Liver (tissue), 3 donors: ENCODE measurements around the gene MLLT3.

Experiments used
- EGR1 ChIP-seq, 2 donors: IDR thresholded peaks; 2 replicates each; pipeline ENCODE4 v1.6.1; 2016 to 2018; ENCODE audit warnings: antibody characterized with exemption in 2 of 2, low read depth in 2 of 2
- FOXA1 ChIP-seq: IDR thresholded peaks from 2 replicates; pipeline ENCODE4 v1.6.1; 2016; ENCODE audit warnings: antibody characterized with exemption
- FOXA2 ChIP-seq: IDR thresholded peaks from 2 replicates; pipeline ENCODE4 v1.6.1; 2016; ENCODE audit warnings: antibody characterized with exemption
- HNF4G ChIP-seq: IDR thresholded peaks from 2 replicates; pipeline ENCODE4 v1.6.1; 2016; ENCODE audit warnings: antibody characterized with exemption
- JUND ChIP-seq, 2 donors: IDR thresholded peaks; 2 replicates each; pipeline ENCODE4 v1.6.1; 2016; ENCODE audit warnings: antibody characterized with exemption in 2 of 2
- NR2F2 ChIP-seq: IDR thresholded peaks from 2 replicates; pipeline ENCODE4 v1.6.1; 2016; ENCODE audit warnings: antibody characterized with exemption
- RAD21 ChIP-seq, 2 donors: IDR thresholded peaks; 2 replicates each; pipeline ENCODE4 v1.6.1; 2016; ENCODE audit warnings: antibody characterized with exemption in 2 of 2, mild to moderate bottlenecking in 2 of 2
- SP1 ChIP-seq: IDR thresholded peaks from 2 replicates; pipeline ENCODE4 v1.6.1; 2018; ENCODE audit warnings: antibody characterized with exemption, mild to moderate bottlenecking
- YY1 ChIP-seq: IDR thresholded peaks from 2 replicates; pipeline ENCODE4 v1.6.1; 2016; ENCODE audit warnings: antibody characterized with exemption, mild to moderate bottlenecking
- TF ChIP-seq, protein P1 (sequence below): IDR thresholded peaks from 2 replicates; pipeline ENCODE4 v1.6.1; 2016; ENCODE audit warnings: antibody characterized with exemption
- TF ChIP-seq, protein P2 (sequence below): fragments of 150-350 bp; IDR thresholded peaks from 2 replicates; pipeline ENCODE4 v1.5.1; 2017; ENCODE audit warnings: improper control_type of control experiment, low read depth, low read length; ENCODE audit not compliant: missing input control
- TF ChIP-seq, protein P3 (sequence below): IDR thresholded peaks from 2 replicates; pipeline ENCODE4 v1.6.1; 2016; ENCODE audit warnings: antibody characterized with exemption, mild to moderate bottlenecking
- donor health status: healthy.
- donor health status: healthy.

DNA sequence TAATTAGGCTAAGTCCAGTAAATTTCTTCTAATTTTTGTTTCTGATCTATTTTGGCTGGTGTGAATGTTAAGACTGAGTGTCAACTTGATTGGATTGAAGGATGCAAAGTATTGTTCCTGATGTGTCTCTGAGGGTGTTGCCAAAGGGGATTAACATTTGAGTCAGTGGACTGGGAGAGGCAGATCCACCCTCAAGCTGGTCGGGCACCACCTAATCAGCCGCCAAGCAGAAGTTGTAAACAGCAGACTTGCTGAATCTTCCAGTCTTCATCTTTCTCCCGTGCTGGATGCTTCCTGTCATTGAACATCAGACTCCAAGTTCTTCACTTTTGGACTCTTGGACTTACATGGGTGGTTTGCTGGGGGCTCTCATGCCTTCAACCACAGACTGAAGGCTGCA lies 21.4 kb upstream of the MLLT3 start:
- TF ChIP-seq, protein P1, sequence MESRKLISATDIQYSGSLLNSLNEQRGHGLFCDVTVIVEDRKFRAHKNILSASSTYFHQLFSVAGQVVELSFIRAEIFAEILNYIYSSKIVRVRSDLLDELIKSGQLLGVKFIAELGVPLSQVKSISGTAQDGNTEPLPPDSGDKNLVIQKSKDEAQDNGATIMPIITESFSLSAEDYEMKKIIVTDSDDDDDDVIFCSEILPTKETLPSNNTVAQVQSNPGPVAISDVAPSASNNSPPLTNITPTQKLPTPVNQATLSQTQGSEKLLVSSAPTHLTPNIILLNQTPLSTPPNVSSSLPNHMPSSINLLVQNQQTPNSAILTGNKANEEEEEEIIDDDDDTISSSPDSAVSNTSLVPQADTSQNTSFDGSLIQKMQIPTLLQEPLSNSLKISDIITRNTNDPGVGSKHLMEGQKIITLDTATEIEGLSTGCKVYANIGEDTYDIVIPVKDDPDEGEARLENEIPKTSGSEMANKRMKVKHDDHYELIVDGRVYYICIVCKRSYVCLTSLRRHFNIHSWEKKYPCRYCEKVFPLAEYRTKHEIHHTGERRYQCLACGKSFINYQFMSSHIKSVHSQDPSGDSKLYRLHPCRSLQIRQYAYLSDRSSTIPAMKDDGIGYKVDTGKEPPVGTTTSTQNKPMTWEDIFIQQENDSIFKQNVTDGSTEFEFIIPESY, result no peak
- TF ChIP-seq, protein P2, sequence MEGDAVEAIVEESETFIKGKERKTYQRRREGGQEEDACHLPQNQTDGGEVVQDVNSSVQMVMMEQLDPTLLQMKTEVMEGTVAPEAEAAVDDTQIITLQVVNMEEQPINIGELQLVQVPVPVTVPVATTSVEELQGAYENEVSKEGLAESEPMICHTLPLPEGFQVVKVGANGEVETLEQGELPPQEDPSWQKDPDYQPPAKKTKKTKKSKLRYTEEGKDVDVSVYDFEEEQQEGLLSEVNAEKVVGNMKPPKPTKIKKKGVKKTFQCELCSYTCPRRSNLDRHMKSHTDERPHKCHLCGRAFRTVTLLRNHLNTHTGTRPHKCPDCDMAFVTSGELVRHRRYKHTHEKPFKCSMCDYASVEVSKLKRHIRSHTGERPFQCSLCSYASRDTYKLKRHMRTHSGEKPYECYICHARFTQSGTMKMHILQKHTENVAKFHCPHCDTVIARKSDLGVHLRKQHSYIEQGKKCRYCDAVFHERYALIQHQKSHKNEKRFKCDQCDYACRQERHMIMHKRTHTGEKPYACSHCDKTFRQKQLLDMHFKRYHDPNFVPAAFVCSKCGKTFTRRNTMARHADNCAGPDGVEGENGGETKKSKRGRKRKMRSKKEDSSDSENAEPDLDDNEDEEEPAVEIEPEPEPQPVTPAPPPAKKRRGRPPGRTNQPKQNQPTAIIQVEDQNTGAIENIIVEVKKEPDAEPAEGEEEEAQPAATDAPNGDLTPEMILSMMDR, result no peak
- TF ChIP-seq FOXA1 (no peak), SP1 (no peak), EGR1 (IDR thresholded peaks at IDR 0.05; ENCODE audit: low read depth in 2 of 2) (no peak), NR2F2 (no peak), FOXA2 (no peak), YY1 (no peak), RAD21 (IDR thresholded peaks at IDR 0.05) (no peak), HNF4G (no peak), JUND (IDR thresholded peaks at IDR 0.05) (no peak)
- TF ChIP-seq, protein P3, sequence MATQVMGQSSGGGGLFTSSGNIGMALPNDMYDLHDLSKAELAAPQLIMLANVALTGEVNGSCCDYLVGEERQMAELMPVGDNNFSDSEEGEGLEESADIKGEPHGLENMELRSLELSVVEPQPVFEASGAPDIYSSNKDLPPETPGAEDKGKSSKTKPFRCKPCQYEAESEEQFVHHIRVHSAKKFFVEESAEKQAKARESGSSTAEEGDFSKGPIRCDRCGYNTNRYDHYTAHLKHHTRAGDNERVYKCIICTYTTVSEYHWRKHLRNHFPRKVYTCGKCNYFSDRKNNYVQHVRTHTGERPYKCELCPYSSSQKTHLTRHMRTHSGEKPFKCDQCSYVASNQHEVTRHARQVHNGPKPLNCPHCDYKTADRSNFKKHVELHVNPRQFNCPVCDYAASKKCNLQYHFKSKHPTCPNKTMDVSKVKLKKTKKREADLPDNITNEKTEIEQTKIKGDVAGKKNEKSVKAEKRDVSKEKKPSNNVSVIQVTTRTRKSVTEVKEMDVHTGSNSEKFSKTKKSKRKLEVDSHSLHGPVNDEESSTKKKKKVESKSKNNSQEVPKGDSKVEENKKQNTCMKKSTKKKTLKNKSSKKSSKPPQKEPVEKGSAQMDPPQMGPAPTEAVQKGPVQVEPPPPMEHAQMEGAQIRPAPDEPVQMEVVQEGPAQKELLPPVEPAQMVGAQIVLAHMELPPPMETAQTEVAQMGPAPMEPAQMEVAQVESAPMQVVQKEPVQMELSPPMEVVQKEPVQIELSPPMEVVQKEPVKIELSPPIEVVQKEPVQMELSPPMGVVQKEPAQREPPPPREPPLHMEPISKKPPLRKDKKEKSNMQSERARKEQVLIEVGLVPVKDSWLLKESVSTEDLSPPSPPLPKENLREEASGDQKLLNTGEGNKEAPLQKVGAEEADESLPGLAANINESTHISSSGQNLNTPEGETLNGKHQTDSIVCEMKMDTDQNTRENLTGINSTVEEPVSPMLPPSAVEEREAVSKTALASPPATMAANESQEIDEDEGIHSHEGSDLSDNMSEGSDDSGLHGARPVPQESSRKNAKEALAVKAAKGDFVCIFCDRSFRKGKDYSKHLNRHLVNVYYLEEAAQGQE, result no peak
